Endothelial cell (in vitro differentiated cells): ENCODE measurements around the gene ENKD1. TPM values are rescaled to one million over a fixed set of nuclear protein-coding genes. Genes with fewer than 3 reads are reported as not detected.

Experiments
- DNase-seq: peaks from one replicate; pipeline ENCODE4 v3.0.0; 2021; ENCODE audit warnings: low spot score
- H3K27ac Mint-ChIP-seq: one replicate; pipeline ENCODE4 v1.8.0; 2021; ENCODE audit warnings: mixed read lengths, inconsistent platforms; ENCODE audit not compliant: unreplicated experiment
- H3K27me3 Mint-ChIP-seq: one replicate; pipeline ENCODE4 v1.8.0; 2021; ENCODE audit warnings: mild to moderate bottlenecking, moderate library complexity, mixed read lengths, inconsistent platforms; ENCODE audit not compliant: unreplicated experiment
- H3K36me3 Mint-ChIP-seq: one replicate; pipeline ENCODE4 v1.8.0; 2021; ENCODE audit warnings: mild to moderate bottlenecking, low read depth, mixed read lengths, inconsistent platforms; ENCODE audit not compliant: unreplicated experiment
- H3K4me1 Mint-ChIP-seq: one replicate; pipeline ENCODE4 v1.8.0; 2021; ENCODE audit warnings: mild to moderate bottlenecking, mixed read lengths, inconsistent platforms; ENCODE audit not compliant: unreplicated experiment
- H3K4me3 Mint-ChIP-seq: one replicate; pipeline ENCODE4 v1.8.0; 2021; ENCODE audit warnings: mild to moderate bottlenecking, mixed read lengths, inconsistent platforms; ENCODE audit not compliant: unreplicated experiment
- H3K9me3 Mint-ChIP-seq: one replicate; pipeline ENCODE4 v1.8.0; 2021; ENCODE audit warnings: mixed read lengths, inconsistent platforms; ENCODE audit not compliant: unreplicated experiment
- total RNA-seq: library from RNA; stranded (reverse); fragmentation: NEBNext Ultra II Directional; extraction: Animal tissue kit (Norgen Biotek cat#: 25700); gene quantifications from one replicate; pipeline ENCODE4 v1.2.1, GENCODE V29; 2021; ENCODE audit not compliant: unreplicated experiment
- TF ChIP-seq, protein P1 (sequence below): fragments of 200-600 bp; sonication (generic); IDR thresholded peaks from one replicate; pipeline ENCODE4 v1.5.0; 2021; ENCODE audit warnings: antibody characterized with exemption; ENCODE audit not compliant: unreplicated experiment

The ENKD1 gene
- total RNA-seq, 1 donor from 2014 or later = 9.9 TPM

DNA sequence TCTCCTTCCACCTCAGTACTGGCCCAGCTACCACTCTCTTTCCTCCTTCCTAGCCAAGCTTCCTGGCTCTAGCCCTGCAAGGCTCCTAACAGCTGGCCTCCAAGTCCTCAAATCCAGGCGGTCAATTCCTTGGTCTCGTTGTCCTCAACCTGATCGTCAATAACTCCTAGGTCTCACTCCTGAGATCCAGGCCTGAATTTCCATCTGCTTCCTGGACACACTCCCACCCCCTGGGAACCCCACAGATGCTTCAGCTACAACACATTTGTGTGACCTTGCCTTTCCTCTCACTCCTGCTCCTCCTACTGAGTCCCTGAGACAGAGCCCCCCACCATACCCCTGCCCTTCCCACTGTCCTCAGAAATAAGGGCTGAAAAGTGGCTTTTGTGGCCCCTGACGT is 2.3 kb downstream of the ENKD1 start:
- peaks cover 11% of the 10 kb centered on the region for H3K36me3 Mint-ChIP-seq
- H3K4me3 Mint-ChIP-seq = peak overlapping the region; percentile 79
- peaks cover 8% of the 10 kb centered on the region for H3K4me1 Mint-ChIP-seq
- TF ChIP-seq, protein P1, sequence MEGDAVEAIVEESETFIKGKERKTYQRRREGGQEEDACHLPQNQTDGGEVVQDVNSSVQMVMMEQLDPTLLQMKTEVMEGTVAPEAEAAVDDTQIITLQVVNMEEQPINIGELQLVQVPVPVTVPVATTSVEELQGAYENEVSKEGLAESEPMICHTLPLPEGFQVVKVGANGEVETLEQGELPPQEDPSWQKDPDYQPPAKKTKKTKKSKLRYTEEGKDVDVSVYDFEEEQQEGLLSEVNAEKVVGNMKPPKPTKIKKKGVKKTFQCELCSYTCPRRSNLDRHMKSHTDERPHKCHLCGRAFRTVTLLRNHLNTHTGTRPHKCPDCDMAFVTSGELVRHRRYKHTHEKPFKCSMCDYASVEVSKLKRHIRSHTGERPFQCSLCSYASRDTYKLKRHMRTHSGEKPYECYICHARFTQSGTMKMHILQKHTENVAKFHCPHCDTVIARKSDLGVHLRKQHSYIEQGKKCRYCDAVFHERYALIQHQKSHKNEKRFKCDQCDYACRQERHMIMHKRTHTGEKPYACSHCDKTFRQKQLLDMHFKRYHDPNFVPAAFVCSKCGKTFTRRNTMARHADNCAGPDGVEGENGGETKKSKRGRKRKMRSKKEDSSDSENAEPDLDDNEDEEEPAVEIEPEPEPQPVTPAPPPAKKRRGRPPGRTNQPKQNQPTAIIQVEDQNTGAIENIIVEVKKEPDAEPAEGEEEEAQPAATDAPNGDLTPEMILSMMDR = no peak
- no peaks in the 10 kb centered on the region for H3K9me3 Mint-ChIP-seq
- DNase-seq = no peak
- peaks cover 18% of the 10 kb centered on the region for H3K27me3 Mint-ChIP-seq
- H3K27ac Mint-ChIP-seq = no peak overlapping the region

DNA sequence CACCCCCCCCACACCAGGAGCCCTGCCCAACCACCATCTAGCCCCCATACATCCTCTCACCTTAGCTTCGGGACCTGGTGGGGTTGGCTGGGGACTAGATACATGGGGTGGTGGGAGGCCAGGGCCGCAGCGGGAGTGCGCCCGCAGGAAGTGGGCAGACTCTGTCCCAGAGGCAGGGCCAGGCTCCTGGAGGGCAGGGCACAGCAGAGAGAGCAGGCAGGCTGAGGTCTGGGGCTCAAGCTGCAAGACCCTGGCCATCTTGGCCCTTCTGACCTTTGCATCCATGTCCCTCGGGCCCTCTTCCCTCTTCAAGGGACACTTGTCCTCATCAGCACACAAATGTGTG is 2.7 kb downstream of the ENKD1 start:
- Mint-ChIP-seq H3K27ac (no peak overlapping the region), H3K4me1 (peaks cover 8% of the 10 kb centered on the region), H3K36me3 (peaks cover 11% of the 10 kb centered on the region)

DNA sequence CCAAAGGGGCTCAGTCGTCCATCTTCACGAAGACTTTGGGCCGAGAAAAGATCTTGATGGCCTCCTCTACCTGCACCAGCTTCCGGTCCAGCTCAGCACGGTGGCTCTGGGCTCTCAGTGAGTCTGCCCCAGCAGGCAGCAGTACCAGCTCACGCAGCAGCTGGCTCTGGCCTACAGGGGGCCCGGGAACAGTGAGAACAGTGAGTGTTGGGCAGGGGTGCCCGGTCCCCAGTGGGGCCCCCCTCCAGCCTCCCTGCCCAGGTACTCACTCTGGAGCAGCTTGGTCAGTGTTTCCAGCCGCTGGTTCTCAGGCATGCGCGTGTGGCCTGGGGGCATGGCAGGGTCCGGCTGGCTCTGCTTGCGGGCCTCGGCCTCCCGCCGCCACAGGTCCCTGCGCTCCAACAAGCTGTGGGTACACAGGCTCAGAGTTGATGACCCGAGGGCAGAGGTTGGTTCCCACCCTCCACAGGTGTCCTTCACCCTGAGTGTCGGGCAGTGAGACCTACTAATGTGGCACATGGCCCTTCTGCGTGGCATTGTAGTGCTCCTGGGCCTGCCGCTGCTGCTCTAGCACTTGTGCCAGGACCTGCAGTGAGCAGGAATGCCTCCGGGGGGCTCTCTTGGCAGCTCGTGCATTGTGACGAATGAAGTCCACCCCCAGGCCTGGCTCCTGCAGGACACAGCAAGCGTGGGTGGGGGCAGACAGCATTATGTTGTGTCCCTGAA is 3.2 kb downstream of the ENKD1 start:
- H3K36me3 Mint-ChIP-seq = peaks cover 7% of the 10 kb centered on the region
- peaks cover 8% of the 10 kb centered on the region for H3K4me1 Mint-ChIP-seq
- DNase-seq = peak; percentile 71
- TF ChIP-seq, protein P1 = peak; percentile 49
- H3K27ac Mint-ChIP-seq = no peak overlapping the region
- no peak overlapping the region for H3K4me3 Mint-ChIP-seq
- peaks cover 21% of the 10 kb centered on the region for H3K27me3 Mint-ChIP-seq
- H3K9me3 Mint-ChIP-seq = no peaks in the 10 kb centered on the region

More for the DNA sequence above, 2.7 kb downstream of the ENKD1 start:
- Mint-ChIP-seq H3K4me3 (peak overlapping the region; percentile 79), H3K27me3 (peaks cover 21% of the 10 kb centered on the region), H3K9me3 (no peaks in the 10 kb centered on the region)
- TF ChIP-seq, protein P1 = no peak
- no peak for DNase-seq

DNA sequence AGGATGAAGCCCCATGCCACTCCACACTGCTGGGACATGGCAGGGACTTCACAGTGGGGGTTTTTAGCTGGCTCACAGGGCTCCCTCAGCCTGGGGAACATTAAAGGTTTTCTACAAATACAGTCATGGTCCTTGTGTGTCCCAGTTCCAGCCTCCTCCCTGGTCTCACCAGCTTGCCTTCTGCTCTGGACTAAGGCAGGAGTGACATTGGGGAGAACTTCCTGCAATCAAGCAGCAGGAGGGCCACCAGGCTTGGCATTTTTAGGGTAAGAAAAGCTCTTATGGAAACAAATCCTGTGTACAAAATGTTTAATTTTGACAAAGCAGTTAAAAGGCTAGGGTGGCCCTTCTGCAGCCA is 3.9 kb downstream of the ENKD1 start:
- Mint-ChIP-seq H3K9me3 (no peaks in the 10 kb centered on the region), H3K4me3 (no peak overlapping the region), H3K4me1 (peaks cover 8% of the 10 kb centered on the region)

More for the DNA sequence above, 3.9 kb downstream of the ENKD1 start:
- Mint-ChIP-seq H3K27me3 (peaks cover 21% of the 10 kb centered on the region), H3K36me3 (peaks cover 7% of the 10 kb centered on the region), H3K27ac (no peak overlapping the region)
- TF ChIP-seq, protein P1 = no peak
- no peak for DNase-seq
